Breast epithelium (tissue), 3 donors: ENCODE results near the gene FLNB.

Experiments used
- POLR2A ChIP-seq: fragments of 450-650 bp; IDR thresholded peaks from one replicate; pipeline ENCODE4 v1.6.1; 2016; ENCODE audit warnings: antibody characterized with exemption, mild to moderate bottlenecking, moderate library complexity
- TF ChIP-seq, protein P1 (sequence below), 3 donors: fragments of 450-650 bp; IDR thresholded peaks; one replicate each; pipeline ENCODE4 v1.5.1; 2016 to 2017; ENCODE audit warnings: antibody characterized with exemption in 3 of 3, mild to moderate bottlenecking in 3 of 3, moderate library complexity in 3 of 3

DNA sequence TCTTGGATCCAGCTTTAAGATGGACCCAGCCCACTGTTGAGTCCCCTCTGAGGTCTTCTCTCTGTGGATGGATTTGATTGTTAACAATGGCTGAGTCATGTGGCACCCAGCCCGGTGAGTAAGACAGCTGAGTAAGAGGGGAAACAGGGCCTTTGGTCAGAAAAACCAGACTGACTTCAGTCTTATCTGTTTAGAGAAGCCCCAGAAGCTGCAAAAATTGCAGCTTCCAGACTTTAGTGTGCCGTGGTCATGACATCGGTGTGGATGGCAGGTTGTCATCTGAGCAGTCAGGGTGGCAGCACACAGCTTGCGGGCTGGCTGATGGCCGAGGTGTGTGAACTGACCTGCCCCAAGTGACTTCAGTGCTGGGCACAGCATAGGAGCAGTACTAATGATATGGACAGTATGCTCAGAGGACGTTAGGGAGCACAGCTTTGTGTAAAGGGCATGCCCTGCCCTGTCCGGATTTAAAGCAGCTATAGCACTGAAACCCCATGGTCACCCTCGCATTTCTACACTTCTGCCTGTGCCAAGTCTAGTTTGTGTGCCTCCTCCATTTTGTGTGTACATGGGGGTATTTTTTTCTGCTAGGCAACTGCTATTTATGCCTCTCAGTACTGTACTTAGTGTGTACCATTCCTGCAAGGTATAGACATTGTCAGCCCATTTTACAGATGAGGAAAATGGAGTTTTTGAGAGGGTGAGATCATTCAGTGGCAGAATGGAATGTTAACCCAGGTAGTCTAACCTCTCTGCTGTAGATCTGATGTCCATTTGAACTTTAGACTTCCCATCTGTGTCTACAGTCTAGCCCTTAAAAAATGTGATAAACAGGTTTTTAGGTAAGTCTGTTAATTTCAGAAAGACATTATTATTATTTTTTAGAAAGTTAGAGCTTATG, 44.4 kb downstream of the FLNB start:
- TF ChIP-seq POLR2A: no peak
- TF ChIP-seq, protein P1, sequence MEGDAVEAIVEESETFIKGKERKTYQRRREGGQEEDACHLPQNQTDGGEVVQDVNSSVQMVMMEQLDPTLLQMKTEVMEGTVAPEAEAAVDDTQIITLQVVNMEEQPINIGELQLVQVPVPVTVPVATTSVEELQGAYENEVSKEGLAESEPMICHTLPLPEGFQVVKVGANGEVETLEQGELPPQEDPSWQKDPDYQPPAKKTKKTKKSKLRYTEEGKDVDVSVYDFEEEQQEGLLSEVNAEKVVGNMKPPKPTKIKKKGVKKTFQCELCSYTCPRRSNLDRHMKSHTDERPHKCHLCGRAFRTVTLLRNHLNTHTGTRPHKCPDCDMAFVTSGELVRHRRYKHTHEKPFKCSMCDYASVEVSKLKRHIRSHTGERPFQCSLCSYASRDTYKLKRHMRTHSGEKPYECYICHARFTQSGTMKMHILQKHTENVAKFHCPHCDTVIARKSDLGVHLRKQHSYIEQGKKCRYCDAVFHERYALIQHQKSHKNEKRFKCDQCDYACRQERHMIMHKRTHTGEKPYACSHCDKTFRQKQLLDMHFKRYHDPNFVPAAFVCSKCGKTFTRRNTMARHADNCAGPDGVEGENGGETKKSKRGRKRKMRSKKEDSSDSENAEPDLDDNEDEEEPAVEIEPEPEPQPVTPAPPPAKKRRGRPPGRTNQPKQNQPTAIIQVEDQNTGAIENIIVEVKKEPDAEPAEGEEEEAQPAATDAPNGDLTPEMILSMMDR (IDR thresholded peaks at IDR 0.05): no peak
